ENCODE measurements around the gene DOCK2. TPM values are rescaled to one million over a fixed set of nuclear protein-coding genes. Genes with fewer than 3 reads are reported as not detected.

DOCK2 gene
- total and polyA plus RNA-seq, 2 donors (not counting 3 experiments of a cell fraction or from before 2014, with no cell fraction given) = 0.62 to 4.8 TPM

- Histone ChIP-seq H3K79me2 (ENCODE audit: control insufficient read depth, insufficient read depth, low read length) (no peaks in the 10 kb centered on the region), H3K4me1 (ENCODE audit: control insufficient read depth, extremely low read depth, insufficient read depth, low read length) (no peaks in the 10 kb centered on the region), H3K9ac (replicated peaks; ENCODE audit: extremely low read depth, insufficient read depth, low read length) (no peak overlapping the region), H3K4me2 (ENCODE audit: insufficient read depth, low read length) (no peak overlapping the region), H2AFZ (ENCODE audit: low read depth, low read length) (no peak overlapping the region), H3K27ac (ENCODE audit: insufficient read depth, low read depth, low read length) (no peak overlapping the region), H3K36me3 (ENCODE audit: control insufficient read depth in 2 of 2, extremely low read depth in 1 of 2, insufficient read depth in 2 of 2, low read length in 2 of 2) (no peaks in the 10 kb centered on the region), H3K4me3 (replicated peaks in 1 of 3; ENCODE audit: insufficient read depth in 1 of 3, low read depth in 1 of 3, low read length in 3 of 3) (no peak overlapping the region), H3K9me3 (replicated peaks; ENCODE audit: control insufficient read depth, insufficient read depth, low read length) (no peaks in the 10 kb centered on the region), H3K27me3 (ENCODE audit: control insufficient read depth in 2 of 2, insufficient read depth in 2 of 2, low read length in 2 of 2) (peaks cover 0 to 4% of the 10 kb centered on the region in 2 experiments), H4K20me1 (replicated peaks; ENCODE audit: control insufficient read depth, extremely low read depth, insufficient read depth, low read length) (no peaks in the 10 kb centered on the region), H3K9me1 (replicated peaks; ENCODE audit: control insufficient read depth, extremely low read depth, insufficient read depth, low read length) (no peaks in the 10 kb centered on the region)
- FAIRE-seq (no peak), DNase-seq (ENCODE audit: low read depth, low spot score) (no peak)
- intact Hi-C loops (cut with micrococcal nuclease) (no loop called here), dilution Hi-C loops (cut with MboI; ENCODE audit: extremely low pct_ligation_motif_present, low sequenced_read_pairs) (no loop called here)
- no TSS peak for BruUV-seq (replicated peaks)
- ChIA-PET CTCF (interaction anchor here (1.1 kb wide), 1 partner anchor 332 kb away, joined by 5 read pairs; no protein-coding TSS in a partner anchor), POLR2A (no interaction called here)
- TF ChIP-seq POLR2A (IDR thresholded peaks at IDR 0.05; ENCODE audit: low read depth, low read length) (no peak), JUN (IDR thresholded peaks at IDR 0.05; ENCODE audit: borderline replicate concordance, insufficient read depth, insufficient read length, low read depth) (no peak), MYC (IDR thresholded peaks at IDR 0.05; ENCODE audit: low read depth, low read length) (no peak), FOS (IDR thresholded peaks at IDR 0.05; ENCODE audit: borderline replicate concordance, insufficient read depth, low read length) (no peak), POLR2AphosphoS5 (IDR thresholded peaks at IDR 0.05; ENCODE audit: insufficient read depth, low read depth, low read length) (no peak), EZH2 (IDR thresholded peaks at IDR 0.05; ENCODE audit: borderline replicate concordance, low read depth, low read length, severe bottlenecking) (no peak), GATA2 (IDR thresholded peaks at IDR 0.05; ENCODE audit: insufficient read depth, insufficient read length, low read depth, low read length) (no peak), MAX (IDR thresholded peaks at IDR 0.05; ENCODE audit: insufficient read depth, insufficient read length) (no peak)
- TF ChIP-seq, protein P1, sequence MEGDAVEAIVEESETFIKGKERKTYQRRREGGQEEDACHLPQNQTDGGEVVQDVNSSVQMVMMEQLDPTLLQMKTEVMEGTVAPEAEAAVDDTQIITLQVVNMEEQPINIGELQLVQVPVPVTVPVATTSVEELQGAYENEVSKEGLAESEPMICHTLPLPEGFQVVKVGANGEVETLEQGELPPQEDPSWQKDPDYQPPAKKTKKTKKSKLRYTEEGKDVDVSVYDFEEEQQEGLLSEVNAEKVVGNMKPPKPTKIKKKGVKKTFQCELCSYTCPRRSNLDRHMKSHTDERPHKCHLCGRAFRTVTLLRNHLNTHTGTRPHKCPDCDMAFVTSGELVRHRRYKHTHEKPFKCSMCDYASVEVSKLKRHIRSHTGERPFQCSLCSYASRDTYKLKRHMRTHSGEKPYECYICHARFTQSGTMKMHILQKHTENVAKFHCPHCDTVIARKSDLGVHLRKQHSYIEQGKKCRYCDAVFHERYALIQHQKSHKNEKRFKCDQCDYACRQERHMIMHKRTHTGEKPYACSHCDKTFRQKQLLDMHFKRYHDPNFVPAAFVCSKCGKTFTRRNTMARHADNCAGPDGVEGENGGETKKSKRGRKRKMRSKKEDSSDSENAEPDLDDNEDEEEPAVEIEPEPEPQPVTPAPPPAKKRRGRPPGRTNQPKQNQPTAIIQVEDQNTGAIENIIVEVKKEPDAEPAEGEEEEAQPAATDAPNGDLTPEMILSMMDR (IDR thresholded peaks at IDR 0.05; ENCODE audit: extremely low read depth in 1 of 2, insufficient read depth in 1 of 2, low read depth in 1 of 2, low read length in 2 of 2) = no peak
Observed at GRCh38 chr5:170034231-170034630, 397.2 kb downstream of the DOCK2 start.
